IMR-90 (cell line): ENCODE measurements around the gene CRISPLD2. TPM values are rescaled to one million over a fixed set of nuclear protein-coding genes. Genes with fewer than 3 reads are reported as not detected.

Source experiments
- ATAC-seq: fragments of 200-7000 bp; cut with Tn5 transposase; 2 replicates; pipeline ENCODE4 v1.9.1; 2020; ENCODE audit warnings: low read depth, mild to moderate bottlenecking, moderate library complexity
- BruUV-seq: library from RNA; stranded (reverse); fragments of 400-500 nt; replicated peaks from 2 replicates; lab custom pipeline; 2021; lab: Mats Ljungman, UMichigan
- CTCF ChIA-PET: fragments of 300-600 bp; formaldehyde crosslinking; extraction: SDS; loops from one replicate; lab custom pipeline; 2021; ENCODE audit warnings: antibody characterized with exemption; lab: Yijun Ruan, JAX
- POLR2A ChIA-PET: fragments of 300-600 bp; sonication (Branson Sonifier 250); formaldehyde crosslinking; loops from one replicate; lab custom pipeline; 2022; ENCODE audit warnings: antibody characterized with exemption; ENCODE audit not compliant: unreplicated experiment; lab: Charles Lee
- DNase-seq: peaks from one replicate; pipeline ENCODE4 v3.0.0; 2013
- H2AFZ ChIP-seq: replicated peaks from 2 replicates; pipeline ENCODE3; 2013; ENCODE audit warnings: low read length, mild to moderate bottlenecking; ENCODE audit not compliant: poor library complexity
- H2AK5ac ChIP-seq: 2 replicates; pipeline ENCODE4 v1.6.1; 2013; ENCODE audit warnings: low read depth, low read length, inconsistent platforms
- H2AK9ac ChIP-seq: replicated peaks from 2 replicates; pipeline ENCODE3; 2013; ENCODE audit warnings: mild to moderate bottlenecking, low read depth, low read length, moderate library complexity; ENCODE audit not compliant: poor library complexity
- H2BK120ac ChIP-seq: 2 replicates; pipeline ENCODE4 v1.6.1; 2013; ENCODE audit warnings: low read depth, low read length, inconsistent platforms
- H2BK15ac ChIP-seq: 3 replicates; pipeline ENCODE4 v1.6.1; 2013; ENCODE audit warnings: low read depth, low read length, inconsistent platforms
- H2BK20ac ChIP-seq: 2 replicates; pipeline ENCODE4 v1.6.1; 2013; ENCODE audit warnings: low read depth, mild to moderate bottlenecking, inconsistent platforms, low read length, moderate library complexity
- H2BK5ac ChIP-seq: 2 replicates; pipeline ENCODE4 v1.6.1; 2013; ENCODE audit warnings: mild to moderate bottlenecking, low read depth, low read length, inconsistent platforms; ENCODE audit not compliant: poor library complexity, severe bottlenecking
- H3K14ac ChIP-seq: replicated peaks from 2 replicates; pipeline ENCODE4 v1.6.1; 2013; ENCODE audit warnings: low read depth, low read length, inconsistent platforms
- H3K18ac ChIP-seq: 2 replicates; pipeline ENCODE4 v1.6.1; 2013; ENCODE audit warnings: low read depth, low read length, control low read depth
- H3K23ac ChIP-seq: 2 replicates; pipeline ENCODE4 v1.6.1; 2013; ENCODE audit warnings: low read depth, low read length, inconsistent platforms
- H3K27ac ChIP-seq: 2 replicates; pipeline ENCODE4 v1.5.1; 2013; ENCODE audit warnings: mild to moderate bottlenecking, control low read depth, low read length; ENCODE audit not compliant: insufficient read depth
- H3K27me3 ChIP-seq: 2 replicates; pipeline ENCODE4 v1.6.1; 2013; ENCODE audit warnings: low read length; ENCODE audit not compliant: control insufficient read depth, insufficient read depth
- H3K36me3 ChIP-seq: 2 replicates; pipeline ENCODE4 v1.6.1; 2013; ENCODE audit warnings: low read length, mixed read lengths; ENCODE audit not compliant: control insufficient read depth, insufficient read depth
- H3K4ac ChIP-seq: 2 replicates; pipeline ENCODE4 v1.6.1; 2013; ENCODE audit warnings: low read depth, low read length, inconsistent platforms
- H3K4me1 ChIP-seq: 2 replicates; pipeline ENCODE4 v1.6.1; 2013; ENCODE audit warnings: low read length, mixed read lengths; ENCODE audit not compliant: control insufficient read depth, insufficient read depth
- H3K4me2 ChIP-seq: 2 replicates; pipeline ENCODE4 v1.6.1; 2013; ENCODE audit warnings: low read depth, mild to moderate bottlenecking, control low read depth, low read length, moderate library complexity
- H3K4me3 ChIP-seq: 2 replicates; pipeline ENCODE4 v1.5.1; 2013; ENCODE audit warnings: low read depth, mild to moderate bottlenecking, control low read depth, low read length, moderate library complexity; ENCODE audit not compliant: insufficient read depth
- H3K56ac ChIP-seq: 2 replicates; pipeline ENCODE4 v1.6.1; 2013; ENCODE audit warnings: low read length, inconsistent platforms; ENCODE audit not compliant: insufficient read depth; ENCODE audit errors: extremely low read depth
- H3K79me1 ChIP-seq, 2 experiments: 2 replicates each; pipeline ENCODE4 v1.6.1; 2013; ENCODE audit warnings: low read length in 2 of 2, inconsistent platforms in 1 of 2, low read depth in 1 of 2
- H3K9ac ChIP-seq: 2 replicates; pipeline ENCODE4 v1.6.1; 2013; ENCODE audit warnings: low read depth, low read length, control low read depth
- H3K9me1 ChIP-seq: 2 replicates; pipeline ENCODE4 v1.6.1; 2013; ENCODE audit warnings: low read length, inconsistent platforms; ENCODE audit not compliant: insufficient read depth
- H3K9me3 ChIP-seq: 2 replicates; pipeline ENCODE4 v1.6.1; 2013; ENCODE audit warnings: low read length; ENCODE audit not compliant: control insufficient read depth, insufficient read depth
- H4K20me1 ChIP-seq: 2 replicates; pipeline ENCODE4 v1.6.1; 2013; ENCODE audit warnings: low read length, inconsistent platforms; ENCODE audit not compliant: insufficient read depth
- H4K5ac ChIP-seq: 2 replicates; pipeline ENCODE4 v1.6.1; 2013; ENCODE audit warnings: mild to moderate bottlenecking, low read depth, low read length, control low read depth
- H4K8ac ChIP-seq, 2 experiments: 2 replicates each; pipeline ENCODE4 v1.6.1; 2013; ENCODE audit warnings: low read depth in 2 of 2, low read length in 2 of 2, control low read depth in 1 of 2, inconsistent platforms in 1 of 2
- H4K91ac ChIP-seq: 2 replicates; pipeline ENCODE4 v1.6.1; 2013; ENCODE audit warnings: low read depth, low read length, inconsistent platforms; ENCODE audit not compliant: insufficient read depth
- BHLHE40 ChIP-seq: fragments of 150-350 bp; IDR thresholded peaks from 2 replicates; pipeline ENCODE4 v1.6.1; 2016; ENCODE audit warnings: mild to moderate bottlenecking, low read depth, low read length
- CEBPB ChIP-seq: IDR thresholded peaks from 2 replicates; pipeline ENCODE4 v1.6.1; 2012; ENCODE audit warnings: low read depth, low read length, improper control_type of control experiment
- CHD1 ChIP-seq: IDR thresholded peaks from 2 replicates; pipeline ENCODE4 v1.6.1; 2012; ENCODE audit warnings: low read depth, low read length, improper control_type of control experiment
- FOS ChIP-seq: fragments of 150-350 bp; IDR thresholded peaks from 2 replicates; pipeline ENCODE4 v1.6.1; 2016; ENCODE audit warnings: low read depth, low read length
- MAFK ChIP-seq: IDR thresholded peaks from 2 replicates; pipeline ENCODE4 v1.6.1; 2012; ENCODE audit warnings: low read depth, low read length, improper control_type of control experiment
- MAZ ChIP-seq: IDR thresholded peaks from 2 replicates; pipeline ENCODE4 v1.6.1; 2012; ENCODE audit warnings: low read depth, mild to moderate bottlenecking, low read length, improper control_type of control experiment, moderate library complexity, borderline replicate concordance
- MXI1 ChIP-seq: IDR thresholded peaks from 2 replicates; pipeline ENCODE4 v1.6.1; 2012; ENCODE audit warnings: low read depth, mild to moderate bottlenecking, low read length, moderate library complexity, borderline replicate concordance
- NFE2L2 ChIP-seq: fragments of 150-350 bp; IDR thresholded peaks from 2 replicates; pipeline ENCODE4 v1.6.1; 2016; ENCODE audit warnings: low read depth, mild to moderate bottlenecking, low read length
- POLR2A ChIP-seq: IDR thresholded peaks from 2 replicates; pipeline ENCODE4 v1.6.1; 2012; ENCODE audit warnings: mild to moderate bottlenecking, low read depth, low read length
- RAD21 ChIP-seq: IDR thresholded peaks from 2 replicates; pipeline ENCODE4 v1.6.1; 2012; ENCODE audit warnings: low read length, improper control_type of control experiment
- RCOR1 ChIP-seq: IDR thresholded peaks from 2 replicates; pipeline ENCODE4 v1.6.1; 2012; ENCODE audit warnings: mild to moderate bottlenecking, low read length, improper control_type of control experiment; ENCODE audit not compliant: insufficient replicate concordance
- RFX5 ChIP-seq: IDR thresholded peaks from 2 replicates; pipeline ENCODE4 v1.8.0; 2012; ENCODE audit warnings: low read depth, mild to moderate bottlenecking, low read length, moderate library complexity
- SMC3 ChIP-seq: fragments of 150-350 bp; IDR thresholded peaks from 2 replicates; pipeline ENCODE4 v1.6.1; 2016; ENCODE audit warnings: low read depth, mild to moderate bottlenecking, antibody characterized with exemption, low read length, moderate library complexity
- WGBS, 2 experiments: methylation state at CpG; one replicate each; pipeline versions ENCODE4 v1.1.5 to v1.1.7; 2013; ENCODE audit warnings: missing lambda C conversion rate in 2 of 2; ENCODE audit not compliant: insufficient read length in 1 of 2; ENCODE audit errors: extremely low coverage in 2 of 2; 5-methylcytosine and 5-hydroxymethylcytosine counted together
- dilution Hi-C: fragments of 300-500 bp; cut with HindIII; formaldehyde crosslinking; loops from one replicate; pipeline ENCODE4 v1.14.3; 2018; ENCODE audit warnings: low sequenced_read_pairs; ENCODE audit not compliant: unreplicated experiment
- in situ Hi-C: fragments of 300-500 bp; cut with MboI; formaldehyde crosslinking; loops from 3 replicates; pipeline ENCODE4 v1.14.3; 2019; ENCODE audit warnings: low sequenced_read_pairs, inconsistent platforms, mixed read lengths
- intact Hi-C: fragments of 100-400 bp; cut with micrococcal nuclease; formaldehyde crosslinking; loops from 2 replicates; pipeline ENCODE4 v1.10.0; 2022
- polyA plus RNA-seq, 3 experiments: library from polyadenylated mRNA; depleted of rRNA; stranded (reverse); fragments of >200 nt; gene quantifications; 2 replicates each; pipeline ENCODE4 v1.2.3, GENCODE V29; 2012; ENCODE audit warnings: low replicate concordance in 1 of 3
- total RNA-seq: library from RNA; depleted of rRNA; stranded (reverse); fragments of >200 nt; gene quantifications from 2 replicates; pipeline ENCODE4 v1.2.3, GENCODE V29; 2012
- TF ChIP-seq, protein P1 (sequence below): fragments of 150-350 bp; IDR thresholded peaks from 2 replicates; pipeline ENCODE4 v1.6.1; 2016; ENCODE audit warnings: low read depth, mild to moderate bottlenecking, low read length, moderate library complexity, borderline replicate concordance
- TF ChIP-seq, protein P2 (sequence below): conservative IDR thresholded peaks from 2 replicates; pipeline ENCODE4 v1.5.1; 2012; ENCODE audit warnings: mild to moderate bottlenecking, low read depth, low read length, improper control_type of control experiment
- TF ChIP-seq, protein P3 (sequence below): fragments of 150-350 bp; IDR thresholded peaks from 2 replicates; pipeline ENCODE4 v1.6.1; 2017; ENCODE audit warnings: mild to moderate bottlenecking, antibody characterized with exemption, low read length, low read depth

CRISPLD2 gene
- total and polyA plus RNA-seq, 2 of the 4 experiments (the other 2 are of a cell fraction) = 23.1 to 37.5 TPM

DNA sequence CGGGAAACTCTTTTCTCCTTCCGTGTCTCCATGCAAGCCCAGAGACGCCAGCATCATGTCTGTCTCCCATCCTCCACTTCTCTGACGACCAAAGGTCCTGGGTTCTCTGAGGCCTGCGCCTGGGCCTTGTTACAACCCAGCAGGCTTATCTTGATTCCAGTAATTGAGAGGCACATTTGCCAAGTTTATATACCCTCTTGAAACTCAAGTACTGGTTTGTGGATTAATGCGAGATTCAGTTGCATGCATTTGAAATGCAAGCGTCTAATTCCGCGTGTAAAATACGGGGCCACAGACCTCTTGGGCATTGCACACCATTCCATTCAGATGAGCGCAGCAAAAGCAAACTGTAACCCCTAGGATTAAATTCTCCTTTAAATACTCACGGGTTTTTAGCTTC is 28.7 kb upstream of the CRISPLD2 start:
- ChIA-PET CTCF (no interaction called here), POLR2A (no interaction called here)
- no TSS peak for BruUV-seq
- Histone ChIP-seq H3K23ac (no peak overlapping the region), H4K20me1 (no peaks in the 10 kb centered on the region), H3K14ac (no peak overlapping the region), H3K36me3 (no peaks in the 10 kb centered on the region), H2AK9ac (no peak overlapping the region), H2AFZ (no peak overlapping the region), H3K4me2 (no peak overlapping the region), H4K5ac (no peak overlapping the region), H2AK5ac (no peak overlapping the region), H3K4me3 (no peak overlapping the region), H3K9me1 (peaks cover 14% of the 10 kb centered on the region), H3K9me3 (no peaks in the 10 kb centered on the region), H2BK15ac (no peak overlapping the region), H3K79me1 (no peaks in the 10 kb centered on the region), H3K9ac (no peak overlapping the region), H3K18ac (no peak overlapping the region), H3K56ac (no peak overlapping the region), H2BK20ac (no peak overlapping the region), H2BK120ac (no peak overlapping the region), H3K27ac (no peak overlapping the region), H3K4ac (no peak overlapping the region), H3K27me3 (no peaks in the 10 kb centered on the region), H4K91ac (no peak overlapping the region), H2BK5ac (no peak overlapping the region), H4K8ac (no peak overlapping the region), H3K4me1 (peaks cover 21% of the 10 kb centered on the region)
- no peak for ATAC-seq
- WGBS, 2 experiments = 100% methylated on average over 1 of the region's 12 CpGs; no CpG with 5 or more reads in 1 of the 2 experiments
- TF ChIP-seq BHLHE40 (no peak), RCOR1 (no peak), RFX5 (no peak), NFE2L2 (no peak), POLR2A (no peak), RAD21 (no peak), SMC3 (no peak), CHD1 (no peak), FOS (no peak), MAZ (no peak), MXI1 (no peak), CEBPB (no peak), MAFK (no peak)
- TF ChIP-seq, protein P1, sequence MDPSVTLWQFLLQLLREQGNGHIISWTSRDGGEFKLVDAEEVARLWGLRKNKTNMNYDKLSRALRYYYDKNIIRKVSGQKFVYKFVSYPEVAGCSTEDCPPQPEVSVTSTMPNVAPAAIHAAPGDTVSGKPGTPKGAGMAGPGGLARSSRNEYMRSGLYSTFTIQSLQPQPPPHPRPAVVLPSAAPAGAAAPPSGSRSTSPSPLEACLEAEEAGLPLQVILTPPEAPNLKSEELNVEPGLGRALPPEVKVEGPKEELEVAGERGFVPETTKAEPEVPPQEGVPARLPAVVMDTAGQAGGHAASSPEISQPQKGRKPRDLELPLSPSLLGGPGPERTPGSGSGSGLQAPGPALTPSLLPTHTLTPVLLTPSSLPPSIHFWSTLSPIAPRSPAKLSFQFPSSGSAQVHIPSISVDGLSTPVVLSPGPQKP = no peak
- TF ChIP-seq, protein P2, sequence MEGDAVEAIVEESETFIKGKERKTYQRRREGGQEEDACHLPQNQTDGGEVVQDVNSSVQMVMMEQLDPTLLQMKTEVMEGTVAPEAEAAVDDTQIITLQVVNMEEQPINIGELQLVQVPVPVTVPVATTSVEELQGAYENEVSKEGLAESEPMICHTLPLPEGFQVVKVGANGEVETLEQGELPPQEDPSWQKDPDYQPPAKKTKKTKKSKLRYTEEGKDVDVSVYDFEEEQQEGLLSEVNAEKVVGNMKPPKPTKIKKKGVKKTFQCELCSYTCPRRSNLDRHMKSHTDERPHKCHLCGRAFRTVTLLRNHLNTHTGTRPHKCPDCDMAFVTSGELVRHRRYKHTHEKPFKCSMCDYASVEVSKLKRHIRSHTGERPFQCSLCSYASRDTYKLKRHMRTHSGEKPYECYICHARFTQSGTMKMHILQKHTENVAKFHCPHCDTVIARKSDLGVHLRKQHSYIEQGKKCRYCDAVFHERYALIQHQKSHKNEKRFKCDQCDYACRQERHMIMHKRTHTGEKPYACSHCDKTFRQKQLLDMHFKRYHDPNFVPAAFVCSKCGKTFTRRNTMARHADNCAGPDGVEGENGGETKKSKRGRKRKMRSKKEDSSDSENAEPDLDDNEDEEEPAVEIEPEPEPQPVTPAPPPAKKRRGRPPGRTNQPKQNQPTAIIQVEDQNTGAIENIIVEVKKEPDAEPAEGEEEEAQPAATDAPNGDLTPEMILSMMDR = no peak
- TF ChIP-seq, protein P3, sequence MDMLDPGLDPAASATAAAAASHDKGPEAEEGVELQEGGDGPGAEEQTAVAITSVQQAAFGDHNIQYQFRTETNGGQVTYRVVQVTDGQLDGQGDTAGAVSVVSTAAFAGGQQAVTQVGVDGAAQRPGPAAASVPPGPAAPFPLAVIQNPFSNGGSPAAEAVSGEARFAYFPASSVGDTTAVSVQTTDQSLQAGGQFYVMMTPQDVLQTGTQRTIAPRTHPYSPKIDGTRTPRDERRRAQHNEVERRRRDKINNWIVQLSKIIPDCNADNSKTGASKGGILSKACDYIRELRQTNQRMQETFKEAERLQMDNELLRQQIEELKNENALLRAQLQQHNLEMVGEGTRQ = no peak
- dilution Hi-C loops (no loop called here), in situ Hi-C loops (no loop called here), intact Hi-C loops (no loop called here)
- peak; percentile 28 for DNase-seq
